NCI-H2227 (cell line): Measurements from ENCODE around the gene CNNM2.
"Not testable (repeated sequence)": the region's sequence is repeated elsewhere in the genome, so short reads cannot be mapped to it uniquely, and the experiment has no call there.

ENCODE experiments used
- DNase-seq: peaks from one replicate; lab custom pipeline; 2025; ENCODE audit not compliant: unreplicated experiment; lab: John Stamatoyannopoulos, UW

The CNNM2 gene

GRCh38 chr10:102923601-102924000 is 5.5 kb downstream of the CNNM2 start:
- no peak for DNase-seq

GRCh38 chr10:102926842-102927241 is 8.7 kb downstream of the CNNM2 start:
- no peak for DNase-seq

GRCh38 chr10:102927311-102928010 is 9.4 kb downstream of the CNNM2 start:
- no peak for DNase-seq

GRCh38 chr10:102928442-102928841 is 10.3 kb downstream of the CNNM2 start:
- not testable (repeated sequence) for DNase-seq

- DNase-seq = no peak
Measured at GRCh38 chr10:102930720-102931119, 12.6 kb downstream of the CNNM2 start.

DNA sequence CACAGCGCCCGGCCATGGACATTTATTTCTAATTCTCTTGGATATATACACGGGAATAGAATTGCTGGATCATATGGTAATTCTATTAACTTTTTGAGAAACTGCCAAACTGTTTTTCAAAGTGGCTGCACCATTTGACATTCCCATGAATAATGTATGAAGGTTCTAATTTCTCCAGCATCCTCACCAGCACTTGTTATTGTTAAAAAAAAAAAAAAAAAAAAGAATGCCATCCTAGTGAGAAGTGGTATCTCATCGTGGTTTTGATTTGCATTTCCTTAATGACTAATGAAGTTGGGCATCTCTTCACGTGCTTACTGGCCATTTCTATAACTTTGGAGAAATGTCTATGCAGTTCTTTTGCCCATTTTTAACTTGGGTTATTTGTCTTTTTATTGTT is 13.5 kb downstream of the CNNM2 start:
- DNase-seq = no peak

DNA sequence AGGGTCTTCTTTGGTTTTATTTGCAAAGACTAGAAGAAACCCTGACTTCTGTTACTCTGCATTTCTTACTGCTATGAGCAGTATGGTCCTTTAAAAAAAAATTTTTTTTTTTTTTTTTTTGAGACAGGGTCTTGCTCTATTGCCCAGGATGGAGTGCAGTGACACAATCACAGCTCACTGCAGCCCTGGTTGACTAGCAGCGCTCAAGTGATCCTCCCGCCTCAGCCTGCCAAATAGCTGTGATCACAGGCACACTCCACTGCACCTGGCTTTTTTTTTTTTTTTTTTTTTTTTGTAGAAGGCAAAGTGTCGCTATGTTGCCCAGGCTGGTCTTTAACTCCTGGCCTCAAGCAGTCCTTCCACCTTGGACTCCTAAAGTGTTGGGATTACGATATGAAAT is 17.4 kb downstream of the CNNM2 start:
- DNase-seq = no peak

DNA sequence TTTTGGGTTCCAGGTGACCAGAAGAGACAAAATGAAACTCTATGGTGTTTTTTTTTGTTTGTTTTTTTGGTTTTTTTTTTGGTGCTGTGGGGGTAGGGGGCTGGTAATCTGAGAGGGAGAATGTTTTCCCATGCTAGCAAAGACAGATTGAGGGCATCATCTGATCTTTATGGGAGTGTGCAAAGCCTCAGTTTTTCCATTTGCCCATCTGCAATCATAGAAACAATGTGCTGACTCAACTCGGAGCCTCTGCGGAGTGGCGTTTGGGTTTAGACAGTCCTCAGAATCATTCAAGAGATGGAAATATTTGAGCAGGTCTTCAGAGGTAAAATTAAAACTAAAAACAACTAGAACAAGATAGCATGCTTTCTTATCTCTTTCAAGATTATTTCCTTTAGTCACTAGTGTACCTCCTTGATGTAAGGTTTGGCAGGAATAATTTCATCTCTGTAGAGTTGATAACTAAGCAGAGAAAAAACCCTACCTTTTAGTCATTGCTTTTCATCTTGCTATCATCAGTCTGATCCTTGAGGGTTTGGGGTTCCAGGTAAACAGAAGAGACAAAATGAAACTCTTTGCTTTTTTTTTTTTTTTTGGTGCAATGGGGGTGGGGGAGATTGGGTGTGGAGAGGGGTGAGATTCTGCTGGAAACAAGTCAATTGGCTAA is 18.0 kb downstream of the CNNM2 start:
- DNase-seq = no peak

DNA sequence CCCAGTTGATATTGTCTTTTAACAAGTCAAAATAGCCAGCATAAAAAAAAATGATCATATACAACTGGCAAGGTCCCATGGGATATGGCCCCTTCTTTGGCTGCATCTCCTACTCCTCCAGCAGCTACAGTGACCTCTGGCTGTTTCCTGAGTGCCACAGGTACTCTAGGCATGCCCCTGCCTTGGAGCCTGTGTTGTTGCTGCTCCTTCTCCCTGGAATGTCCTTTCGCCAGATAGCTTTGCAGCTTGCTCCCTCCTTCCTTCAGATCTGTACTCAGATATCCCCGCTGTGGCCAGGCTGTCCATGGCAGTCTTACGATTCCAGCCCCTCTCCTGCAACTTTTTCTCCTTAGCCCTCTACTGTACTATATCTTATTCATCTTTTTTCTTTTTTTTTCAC is 23.3 kb downstream of the CNNM2 start:
- no peak for DNase-seq

- no peak for DNase-seq
Measured at GRCh38 chr10:102945449-102945848, 27.4 kb downstream of the CNNM2 start.

DNA sequence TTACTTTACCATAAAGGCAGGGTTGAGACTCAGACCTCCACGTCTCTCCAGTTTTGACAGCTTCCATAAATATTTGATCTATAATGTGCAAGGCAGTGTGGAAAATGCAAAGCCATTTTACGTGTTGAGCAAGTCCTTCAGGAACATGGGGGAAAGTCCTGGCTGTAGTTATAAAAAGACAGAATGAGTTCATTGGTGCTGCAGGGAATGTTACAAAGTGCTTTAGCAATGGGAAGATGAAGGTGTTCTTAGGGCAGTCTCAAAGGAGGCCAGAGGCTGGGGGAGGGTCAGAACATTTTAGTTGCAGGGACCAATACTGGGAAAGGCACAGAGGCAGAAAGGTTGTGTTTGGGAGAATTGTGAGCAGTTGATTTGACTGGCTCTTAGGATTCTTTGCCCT is 27.9 kb downstream of the CNNM2 start:
- DNase-seq = no peak

GRCh38 chr10:102946992-102947391 is 28.9 kb downstream of the CNNM2 start:
- no peak for DNase-seq

DNA sequence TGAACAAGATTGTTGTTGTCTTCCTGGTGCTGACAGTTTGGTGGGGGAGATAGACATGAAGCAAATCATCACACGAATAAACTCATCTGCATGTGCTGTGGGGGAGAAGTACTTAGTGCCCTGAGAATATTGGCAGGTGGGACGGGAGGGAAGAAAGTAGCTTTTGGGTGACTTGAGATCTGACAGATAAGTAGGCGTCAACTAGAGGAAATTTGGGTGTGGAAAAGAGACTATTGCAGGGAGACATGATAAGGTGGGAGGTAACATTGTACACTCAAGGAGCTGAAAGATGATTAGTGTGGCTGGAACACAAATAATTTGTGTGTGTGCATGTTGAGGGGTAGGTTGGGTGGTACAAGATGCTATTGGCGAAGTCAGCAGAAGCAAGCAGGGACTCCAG is 30.1 kb downstream of the CNNM2 start:
- no peak for DNase-seq

GRCh38 chr10:102948786-102949185 is 30.7 kb downstream of the CNNM2 start:
- DNase-seq = no peak

DNA sequence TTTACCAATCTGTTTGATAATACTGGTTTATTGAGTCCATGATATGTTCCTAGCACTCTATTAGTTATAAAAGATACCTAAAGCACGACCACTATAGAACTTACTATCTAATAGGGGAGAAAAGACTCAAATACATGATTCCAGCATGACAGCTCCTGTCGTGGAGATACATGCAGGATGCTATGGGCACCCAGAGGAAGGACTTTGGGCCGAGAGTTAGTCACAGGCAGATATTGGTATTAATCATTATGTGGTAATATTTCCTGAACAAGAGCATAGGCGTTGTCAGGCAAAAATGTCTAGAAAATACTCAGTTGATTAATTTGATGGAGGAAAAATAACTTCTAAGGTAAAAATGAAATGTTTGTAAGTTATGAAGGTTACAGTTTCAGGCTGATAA is 31.8 kb downstream of the CNNM2 start:
- no peak for DNase-seq

DNA sequence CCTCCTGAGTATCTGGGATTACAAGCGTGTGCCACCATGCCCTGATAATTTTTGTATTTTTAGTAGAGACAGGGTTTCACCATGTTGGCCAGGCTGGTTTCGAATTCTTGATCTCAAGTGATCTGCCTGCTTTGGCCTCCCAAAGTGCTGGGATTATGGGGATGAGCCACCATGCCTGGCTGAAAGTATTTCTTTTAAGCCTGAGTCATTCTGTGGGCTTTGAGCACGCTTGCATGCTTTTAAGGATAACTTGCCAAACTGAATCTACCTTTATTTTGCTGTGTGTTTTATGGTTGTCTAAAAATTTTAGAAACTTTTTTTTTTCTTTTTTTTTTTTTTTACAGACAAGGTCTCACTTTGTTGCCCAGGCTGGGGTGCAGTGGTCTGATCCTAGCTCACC is 33.2 kb downstream of the CNNM2 start:
- DNase-seq = no peak

- no peak for DNase-seq
Measured at GRCh38 chr10:102959360-102959759, 41.3 kb downstream of the CNNM2 start.

GRCh38 chr10:102960157-102960556 is 42.1 kb downstream of the CNNM2 start:
- no peak for DNase-seq

GRCh38 chr10:102962267-102962666 is 44.2 kb downstream of the CNNM2 start:
- no peak for DNase-seq

GRCh38 chr10:102962951-102963755 is 45.1 kb downstream of the CNNM2 start:
- DNase-seq = no peak

DNA sequence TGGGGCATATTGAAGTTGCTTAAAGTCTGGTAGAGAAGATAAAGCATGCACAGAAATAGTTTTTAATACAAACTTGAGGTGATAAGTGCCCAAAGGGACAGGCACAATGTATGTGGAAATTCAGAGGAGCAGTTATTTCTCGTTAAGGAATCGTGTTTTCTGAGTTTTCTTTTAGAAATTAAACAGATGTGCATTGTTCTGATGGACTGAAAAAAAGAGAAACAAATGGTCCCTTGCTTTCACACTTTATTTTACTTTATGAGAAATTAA is 45.6 kb downstream of the CNNM2 start:
- DNase-seq = no peak

DNA sequence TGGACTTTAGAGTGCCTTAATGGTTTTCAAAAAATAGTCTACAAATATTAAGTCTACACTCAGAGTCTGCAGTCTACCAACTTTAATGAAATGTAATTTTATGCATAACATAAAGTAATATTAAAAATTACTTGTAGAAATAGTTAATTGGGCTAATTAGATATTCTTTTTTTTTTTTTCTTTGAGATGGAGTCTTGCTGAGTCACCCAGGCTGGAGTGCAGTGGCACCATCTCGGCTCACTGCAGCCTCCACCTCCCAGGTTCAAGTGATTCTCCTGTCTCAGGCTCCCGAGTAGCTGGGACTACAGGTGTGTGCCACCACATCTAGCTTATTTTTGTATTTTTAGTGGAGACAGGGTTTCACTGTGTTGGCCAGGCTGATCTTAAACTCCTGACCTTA is 46.0 kb downstream of the CNNM2 start:
- not testable (repeated sequence) for DNase-seq
